Effector CD4-positive, alpha-beta T cell (primary cell): ENCODE measurements around the gene FAM24B.
"Not testable (repeated sequence)": the region's sequence is repeated elsewhere in the genome, so short reads cannot be mapped to it uniquely, and the experiment has no call there.

Experiments
- DNase-seq: peaks from one replicate; pipeline ENCODE4 v3.0.0-alpha.2; 2020
- total RNA-seq: gene quantifications from one replicate; lab custom pipeline; 2026; lab: John Stamatoyannopoulos, UW

Gene FAM24B
- 3.9 reads per million, percentile 15 among the genes with 10 or more reads in this experiment for total RNA-seq

GRCh38 chr10:122879339-122880273 is at the start of gene FAM24B:
FAM24B (minus strand) TSS chr10:122879581; CDS start chr10:122850515, 29,066 bp downstream.
- peak; percentile 93 for DNase-seq

- no peak for DNase-seq
Measured at GRCh38 chr10:122915700-122916099, 36.3 kb upstream of the FAM24B start.

- peak; percentile 9 for DNase-seq
Measured at GRCh38 chr10:122911889-122912484, 32.6 kb upstream of the FAM24B start.

- no peak for DNase-seq
Measured at GRCh38 chr10:122910310-122910709, 30.9 kb upstream of the FAM24B start, which contains the start of gene FAM24A. FAM24A (plus strand) TSS chr10:122910610; CDS start chr10:122911635, 1,025 bp downstream.

GRCh38 chr10:122903861-122904260 is 24.5 kb upstream of the FAM24B start:
- not testable (repeated sequence) for DNase-seq

GRCh38 chr10:122894261-122894944 is 15.0 kb upstream of the FAM24B start:
- DNase-seq, result no peak

GRCh38 chr10:122884166-122884565 is 4.8 kb upstream of the FAM24B start:
- no peak for DNase-seq

- DNase-seq, result no peak
Measured at GRCh38 chr10:122882766-122883165, 3.4 kb upstream of the FAM24B start.

GRCh38 chr10:122878799-122879338 is 512 bp downstream of the FAM24B start:
- DNase-seq, result no peak

GRCh38 chr10:122877264-122877663 is 2.1 kb downstream of the FAM24B start:
- no peak for DNase-seq

GRCh38 chr10:122876467-122876855 is 2.9 kb downstream of the FAM24B start:
- DNase-seq, result no peak

GRCh38 chr10:122875843-122876466 is 3.4 kb downstream of the FAM24B start:
- DNase-seq, result no peak

- not testable (repeated sequence) for DNase-seq
Measured at GRCh38 chr10:122871947-122872346, 7.4 kb downstream of the FAM24B start.

- not testable (repeated sequence) for DNase-seq
Measured at GRCh38 chr10:122868768-122869167, 10.6 kb downstream of the FAM24B start.

GRCh38 chr10:122866757-122867482 is 12.5 kb downstream of the FAM24B start:
- not testable (repeated sequence) for DNase-seq

GRCh38 chr10:122864901-122865300 is 14.5 kb downstream of the FAM24B start:
- no peak for DNase-seq

GRCh38 chr10:122864194-122864592 is 15.2 kb downstream of the FAM24B start:
- DNase-seq, result no peak

- no peak for DNase-seq
Measured at GRCh38 chr10:122863216-122864193, 15.9 kb downstream of the FAM24B start.

- no peak for DNase-seq
Measured at GRCh38 chr10:122861711-122862161, 17.6 kb downstream of the FAM24B start.

- no peak for DNase-seq
Measured at GRCh38 chr10:122859527-122859926, 19.9 kb downstream of the FAM24B start.
